ENCODE measurements around the gene EML6. TPM values are rescaled to one million over a fixed set of nuclear protein-coding genes. Genes with fewer than 3 reads are reported as not detected.

EML6 gene
- total RNA-seq, 4 donors from 2014 or later, result 2.3 to 15.1 (median 4.1) TPM

DNA sequence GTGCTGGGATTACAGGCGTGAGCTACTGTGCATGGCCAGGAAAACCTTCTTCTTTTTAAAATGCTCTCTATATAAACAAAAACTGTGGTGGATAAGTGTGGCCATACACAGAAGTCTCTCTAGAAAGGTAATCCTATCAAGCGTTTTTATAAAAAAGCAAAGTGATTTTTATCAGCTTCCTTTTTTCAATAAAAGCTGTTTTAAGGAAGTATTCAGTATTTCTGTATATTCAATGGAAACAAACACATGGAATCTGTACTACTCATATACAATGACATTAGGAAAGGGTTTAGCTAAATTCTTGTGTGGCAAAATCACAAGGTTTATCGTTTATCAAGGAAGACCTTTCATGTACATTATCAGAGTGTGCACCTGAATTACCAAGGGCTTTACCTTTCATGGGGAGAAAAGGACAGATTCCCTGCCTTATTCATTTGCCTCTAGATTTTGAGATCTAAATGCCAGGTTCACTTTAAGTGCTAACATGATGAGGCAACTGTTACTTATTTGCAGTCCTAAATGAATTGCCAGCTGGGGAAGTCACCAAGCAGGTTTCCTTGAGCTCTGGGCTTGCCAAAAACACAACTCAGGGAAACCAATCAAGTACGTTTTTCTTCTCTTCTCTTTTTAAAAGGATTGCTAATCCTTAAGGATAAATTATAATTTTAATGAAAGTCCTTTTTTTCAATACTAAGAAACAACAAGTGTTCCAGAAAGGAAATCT, 256.0 kb downstream of the EML6 start:
- 36% methylated on average over 4 of the region's 4 CpGs for WGBS
- Histone ChIP-seq H3K36me3 (peaks cover 17% of the 10 kb centered on the region), H3K4me1 (peaks cover 76% of the 10 kb centered on the region), H3K9me3 (no peaks in the 10 kb centered on the region), H3K27ac (peak overlapping the region; percentile 22), H3K27me3 (no peaks in the 10 kb centered on the region), H3K4me3 (no peak overlapping the region)
- DNase-seq (ENCODE audit: low spot score in 2 of 2), result no peak
- peak in 1 of 3 donors; percentile 18 for TF ChIP-seq POLR2AphosphoS5 (IDR thresholded peaks at IDR 0.05)
- TF ChIP-seq, protein P1, sequence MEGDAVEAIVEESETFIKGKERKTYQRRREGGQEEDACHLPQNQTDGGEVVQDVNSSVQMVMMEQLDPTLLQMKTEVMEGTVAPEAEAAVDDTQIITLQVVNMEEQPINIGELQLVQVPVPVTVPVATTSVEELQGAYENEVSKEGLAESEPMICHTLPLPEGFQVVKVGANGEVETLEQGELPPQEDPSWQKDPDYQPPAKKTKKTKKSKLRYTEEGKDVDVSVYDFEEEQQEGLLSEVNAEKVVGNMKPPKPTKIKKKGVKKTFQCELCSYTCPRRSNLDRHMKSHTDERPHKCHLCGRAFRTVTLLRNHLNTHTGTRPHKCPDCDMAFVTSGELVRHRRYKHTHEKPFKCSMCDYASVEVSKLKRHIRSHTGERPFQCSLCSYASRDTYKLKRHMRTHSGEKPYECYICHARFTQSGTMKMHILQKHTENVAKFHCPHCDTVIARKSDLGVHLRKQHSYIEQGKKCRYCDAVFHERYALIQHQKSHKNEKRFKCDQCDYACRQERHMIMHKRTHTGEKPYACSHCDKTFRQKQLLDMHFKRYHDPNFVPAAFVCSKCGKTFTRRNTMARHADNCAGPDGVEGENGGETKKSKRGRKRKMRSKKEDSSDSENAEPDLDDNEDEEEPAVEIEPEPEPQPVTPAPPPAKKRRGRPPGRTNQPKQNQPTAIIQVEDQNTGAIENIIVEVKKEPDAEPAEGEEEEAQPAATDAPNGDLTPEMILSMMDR (IDR thresholded peaks at IDR 0.05), result no peak

DNA sequence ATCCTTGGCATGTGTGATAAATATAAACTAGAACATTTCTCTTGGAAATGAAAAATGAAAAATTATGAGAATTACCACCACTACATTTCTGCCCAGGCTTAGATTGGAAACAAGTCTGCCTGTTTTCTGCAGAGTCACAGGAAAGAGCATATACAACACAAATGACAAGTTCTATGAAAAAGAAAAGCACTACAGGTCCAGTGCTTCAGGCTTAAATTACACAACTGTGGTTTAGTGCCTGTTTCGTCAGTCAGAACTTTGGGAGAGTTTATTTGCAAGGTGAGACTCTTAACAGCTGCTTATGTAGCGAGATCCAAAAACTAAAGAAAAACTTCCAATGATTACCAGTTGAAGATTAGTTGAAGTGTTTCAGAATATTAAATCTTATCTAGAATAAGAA, 257.9 kb downstream of the EML6 start:
- 79% methylated on average over 2 of the region's 2 CpGs for WGBS
- H3K27ac ChIP-seq, result peak overlapping the region; percentile 11
- no peak overlapping the region for H3K4me3 ChIP-seq

DNA sequence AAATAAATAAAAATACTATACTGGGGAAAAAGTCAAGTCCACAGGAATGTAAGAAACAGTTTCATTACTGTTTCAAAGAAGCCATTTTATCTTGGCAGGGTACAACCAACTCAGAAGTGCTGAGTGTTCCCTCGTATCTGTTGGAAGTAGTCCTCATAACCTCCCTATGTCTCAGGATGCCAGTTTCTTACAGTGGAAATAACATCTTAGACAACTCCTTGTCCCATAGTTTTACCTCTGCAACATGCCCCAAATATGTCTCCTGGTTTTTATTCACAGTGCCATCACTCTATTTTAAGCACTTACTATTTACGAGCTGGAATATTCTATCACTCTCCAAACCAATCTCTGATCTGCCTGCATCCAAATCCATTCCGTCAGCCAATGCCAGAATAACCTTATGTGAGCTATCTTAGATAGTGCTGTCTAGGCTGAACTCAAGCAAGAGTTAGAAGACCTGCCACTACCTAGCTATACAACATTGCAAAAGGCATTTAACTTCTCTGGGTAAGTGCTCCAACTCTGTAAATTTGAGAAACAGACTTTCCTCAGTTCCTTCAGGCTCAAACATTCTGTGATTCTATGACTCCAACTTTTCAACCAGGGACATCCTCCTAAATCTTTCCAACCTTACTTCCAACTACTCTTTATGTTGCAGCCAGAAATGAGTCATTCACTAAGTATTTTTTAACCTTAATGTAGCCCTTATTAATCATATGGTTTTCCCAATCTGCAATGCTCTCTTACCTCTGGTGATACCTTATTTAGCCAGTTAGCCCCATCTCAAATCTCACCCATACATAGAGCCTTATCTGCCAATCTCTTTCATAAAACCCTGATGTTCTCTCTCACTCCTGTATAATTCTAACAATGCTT, 260.1 kb downstream of the EML6 start:
- Histone ChIP-seq H3K36me3 (peaks cover 24% of the 10 kb centered on the region), H3K4me1 (peaks cover 67% of the 10 kb centered on the region), H3K9me3 (no peaks in the 10 kb centered on the region), H3K4me3 (no peak overlapping the region), H3K27me3 (no peaks in the 10 kb centered on the region), H3K27ac (peak overlapping the region; percentile 52)
- no peak for TF ChIP-seq POLR2A (IDR thresholded peaks at IDR 0.05)
- TF ChIP-seq EP300 (IDR thresholded peaks at IDR 0.05), result no peak
- TF ChIP-seq, protein P1 (IDR thresholded peaks at IDR 0.05), result no peak
- no peak for TF ChIP-seq POLR2AphosphoS5 (IDR thresholded peaks at IDR 0.05)
- WGBS, result 27% methylated on average over 3 of the region's 3 CpGs
- DNase-seq (ENCODE audit: low spot score in 2 of 2), result no peak

More for the DNA sequence above, 257.9 kb downstream of the EML6 start:
- TF ChIP-seq EP300 (IDR thresholded peaks at IDR 0.05), result no peak
- TF ChIP-seq, protein P1 (IDR thresholded peaks at IDR 0.05), result no peak
- TF ChIP-seq POLR2AphosphoS5 (IDR thresholded peaks at IDR 0.05), result no peak
- no peak for TF ChIP-seq POLR2A (IDR thresholded peaks at IDR 0.05)
- no peaks in the 10 kb centered on the region for H3K9me3 ChIP-seq
- no peaks in the 10 kb centered on the region for H3K27me3 ChIP-seq
- H3K36me3 ChIP-seq, result peaks cover 20% of the 10 kb centered on the region
- no peak for DNase-seq (ENCODE audit: low spot score in 2 of 2)
- peaks cover 76% of the 10 kb centered on the region for H3K4me1 ChIP-seq

DNA sequence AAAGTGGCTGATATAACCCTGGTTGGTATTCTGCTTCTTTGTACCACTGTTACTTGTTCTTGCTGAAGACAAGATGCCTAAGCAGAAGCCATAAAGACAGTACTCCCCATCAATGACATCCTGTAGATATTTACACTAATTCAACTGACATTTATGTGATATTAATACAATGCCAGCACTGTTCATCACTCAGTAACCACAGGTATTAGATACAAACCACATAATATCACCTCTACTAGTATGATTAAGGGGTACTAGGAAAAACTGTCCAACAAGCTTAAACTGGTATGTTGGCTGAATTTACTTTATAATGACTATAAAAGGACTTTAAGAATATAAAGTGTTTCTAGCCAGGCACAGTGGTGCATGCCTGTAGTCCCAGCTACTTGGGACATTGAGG, 261.0 kb downstream of the EML6 start:
- Histone ChIP-seq H3K9me3 (no peaks in the 10 kb centered on the region), H3K4me1 (peaks cover 65% of the 10 kb centered on the region), H3K4me3 (no peak overlapping the region), H3K27me3 (no peaks in the 10 kb centered on the region), H3K27ac (no peak overlapping the region), H3K36me3 (peaks cover 24% of the 10 kb centered on the region)
- DNase-seq (ENCODE audit: low spot score in 2 of 2), result no peak
- TF ChIP-seq, protein P1 (IDR thresholded peaks at IDR 0.05), result no peak
- TF ChIP-seq EP300 (IDR thresholded peaks at IDR 0.05) (no peak), POLR2A (IDR thresholded peaks at IDR 0.05) (no peak), POLR2AphosphoS5 (IDR thresholded peaks at IDR 0.05) (no peak)

DNA sequence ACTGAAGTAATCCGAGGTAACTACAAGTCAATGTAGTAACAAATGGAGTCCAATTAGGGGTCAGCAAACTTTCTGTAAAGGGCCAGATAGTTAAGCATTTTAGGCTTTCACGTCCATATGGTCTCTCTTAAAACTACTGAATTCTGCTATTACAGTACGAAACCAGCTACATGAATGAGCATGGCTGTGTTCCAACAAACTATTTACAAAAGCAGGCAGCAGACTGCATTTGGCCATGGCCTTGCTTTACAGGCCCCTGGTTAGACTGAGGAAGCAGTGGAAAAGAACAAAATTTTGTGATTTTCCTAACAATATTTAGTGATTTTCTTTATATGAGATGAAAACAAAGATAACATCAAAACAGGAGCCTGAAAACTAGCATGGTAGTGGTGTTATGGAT, 262.8 kb downstream of the EML6 start:
- TF ChIP-seq, protein P1 (IDR thresholded peaks at IDR 0.05), result no peak
- no peak for TF ChIP-seq POLR2A (IDR thresholded peaks at IDR 0.05)
- H3K4me3 ChIP-seq, result no peak overlapping the region
- 59% methylated on average over 3 of the region's 3 CpGs for WGBS
- H3K27ac ChIP-seq, result no peak overlapping the region
- no peaks in the 10 kb centered on the region for H3K9me3 ChIP-seq
- H3K4me1 ChIP-seq, result peaks cover 53% of the 10 kb centered on the region
- H3K36me3 ChIP-seq, result peaks cover 18% of the 10 kb centered on the region
- DNase-seq (ENCODE audit: low spot score in 2 of 2), result no peak
- no peaks in the 10 kb centered on the region for H3K27me3 ChIP-seq
